ENCODE results near the gene CFAP300. TPM values are rescaled to one million over a fixed set of nuclear protein-coding genes. Genes with fewer than 3 reads are reported as not detected.

CFAP300 gene
- total RNA-seq, 1 donor from 2014 or later: 0.64 TPM

DNA sequence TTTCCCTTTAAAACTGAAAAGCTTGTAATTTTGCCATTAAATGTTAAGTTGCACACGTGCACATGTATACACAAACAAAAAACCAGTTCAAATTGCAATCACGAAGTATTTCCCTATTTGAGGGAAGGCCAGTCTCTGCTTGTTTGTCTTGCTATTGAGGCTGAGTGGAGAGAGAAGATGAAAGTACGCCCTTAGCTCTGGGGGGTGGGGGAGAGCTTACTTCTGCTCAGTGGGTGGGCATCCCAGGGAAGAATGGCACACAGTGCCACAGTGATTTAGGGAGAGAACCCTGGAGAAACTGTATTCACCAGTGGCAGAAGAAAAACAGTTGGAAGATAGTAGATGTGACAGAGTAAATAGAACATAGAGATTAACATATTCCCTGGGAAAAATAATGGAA lies 71.7 kb downstream of the CFAP300 start:
- peak overlapping the region; percentile 79 for H3K27ac Mint-ChIP-seq (ENCODE audit: unreplicated experiment)
- no peak for FAIRE-seq
- H3K4me2 ChIP-seq (ENCODE audit: low read length): peak overlapping the region; percentile 77
- H3K4me3 ChIP-seq (ENCODE audit: insufficient read depth, low read depth, low read length): no peak overlapping the region
- H3K27me3 ChIP-seq (ENCODE audit: insufficient read depth, low read length): no peaks in the 10 kb centered on the region
- no peaks in the 10 kb centered on the region for H3K9me3 Mint-ChIP-seq (ENCODE audit: unreplicated experiment)
- no peak overlapping the region for H3K4me3 Mint-ChIP-seq (ENCODE audit: unreplicated experiment)
- H3K4me1 ChIP-seq (ENCODE audit: insufficient read depth, low read length): peaks cover 67% of the 10 kb centered on the region
- H3K4me1 Mint-ChIP-seq (ENCODE audit: low read depth, unreplicated experiment): peaks cover 48% of the 10 kb centered on the region
- TF ChIP-seq, protein P1, sequence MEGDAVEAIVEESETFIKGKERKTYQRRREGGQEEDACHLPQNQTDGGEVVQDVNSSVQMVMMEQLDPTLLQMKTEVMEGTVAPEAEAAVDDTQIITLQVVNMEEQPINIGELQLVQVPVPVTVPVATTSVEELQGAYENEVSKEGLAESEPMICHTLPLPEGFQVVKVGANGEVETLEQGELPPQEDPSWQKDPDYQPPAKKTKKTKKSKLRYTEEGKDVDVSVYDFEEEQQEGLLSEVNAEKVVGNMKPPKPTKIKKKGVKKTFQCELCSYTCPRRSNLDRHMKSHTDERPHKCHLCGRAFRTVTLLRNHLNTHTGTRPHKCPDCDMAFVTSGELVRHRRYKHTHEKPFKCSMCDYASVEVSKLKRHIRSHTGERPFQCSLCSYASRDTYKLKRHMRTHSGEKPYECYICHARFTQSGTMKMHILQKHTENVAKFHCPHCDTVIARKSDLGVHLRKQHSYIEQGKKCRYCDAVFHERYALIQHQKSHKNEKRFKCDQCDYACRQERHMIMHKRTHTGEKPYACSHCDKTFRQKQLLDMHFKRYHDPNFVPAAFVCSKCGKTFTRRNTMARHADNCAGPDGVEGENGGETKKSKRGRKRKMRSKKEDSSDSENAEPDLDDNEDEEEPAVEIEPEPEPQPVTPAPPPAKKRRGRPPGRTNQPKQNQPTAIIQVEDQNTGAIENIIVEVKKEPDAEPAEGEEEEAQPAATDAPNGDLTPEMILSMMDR (IDR thresholded peaks at IDR 0.05; ENCODE audit: insufficient read depth, low read depth, low read length): no peak
- no peak for TF ChIP-seq EZH2 (IDR thresholded peaks at IDR 0.05; ENCODE audit: insufficient read depth, low read length)
- peaks cover 49% of the 10 kb centered on the region for H4K20me1 ChIP-seq (ENCODE audit: insufficient read depth, low read length)
- no peaks in the 10 kb centered on the region for H3K9me3 ChIP-seq (ENCODE audit: insufficient read depth, low read depth, low read length)
- no peaks in the 10 kb centered on the region for H3K27me3 Mint-ChIP-seq (ENCODE audit: low read depth, unreplicated experiment)
- H3K27ac ChIP-seq (ENCODE audit: low read depth, low read length): no peak overlapping the region
- H3K36me3 Mint-ChIP-seq (ENCODE audit: low read depth, unreplicated experiment): peaks cover 6% of the 10 kb centered on the region
- peaks cover 100% of the 10 kb centered on the region for H3K79me2 ChIP-seq (ENCODE audit: insufficient read depth, low read length)
- peaks cover 11% of the 10 kb centered on the region for H3K36me3 ChIP-seq (ENCODE audit: insufficient read depth, low read length)
- no peak overlapping the region for H3K9ac ChIP-seq (ENCODE audit: low read length)
- no peak overlapping the region for H2AFZ ChIP-seq (ENCODE audit: low read depth, low read length)
- no peak for DNase-seq (ENCODE audit: low read depth)

DNA sequence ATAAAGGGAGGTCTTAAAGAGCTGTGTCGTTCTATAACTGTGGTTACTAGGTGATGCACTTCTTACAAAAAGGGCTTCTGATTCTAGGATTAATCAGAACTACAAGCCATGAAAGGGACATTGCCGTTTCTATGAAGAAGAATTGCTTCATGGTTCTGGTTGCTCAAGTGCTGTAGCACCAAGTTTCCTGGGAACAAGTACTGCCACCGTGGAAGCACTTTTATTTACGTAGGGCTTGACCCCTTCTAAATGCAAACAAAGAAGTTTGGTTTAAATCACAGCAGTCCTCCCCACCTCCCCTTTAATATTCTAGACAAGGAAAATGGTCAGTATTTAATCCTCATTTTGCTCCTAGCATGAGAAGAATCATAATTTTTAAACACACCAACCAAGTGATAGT lies 72.8 kb downstream of the CFAP300 start:
- TF ChIP-seq, protein P1 (IDR thresholded peaks at IDR 0.05; ENCODE audit: insufficient read depth, low read depth, low read length): no peak
- TF ChIP-seq EZH2 (IDR thresholded peaks at IDR 0.05; ENCODE audit: insufficient read depth, low read length): no peak
- Histone ChIP-seq H3K36me3 (ENCODE audit: insufficient read depth, low read length) (peaks cover 6% of the 10 kb centered on the region), H3K9ac (ENCODE audit: low read length) (peak overlapping the region; percentile 15), H3K4me2 (ENCODE audit: low read length) (peak overlapping the region; percentile 77), H4K20me1 (ENCODE audit: insufficient read depth, low read length) (peaks cover 60% of the 10 kb centered on the region), H3K27me3 (ENCODE audit: insufficient read depth, low read length) (no peaks in the 10 kb centered on the region), H2AFZ (ENCODE audit: low read depth, low read length) (no peak overlapping the region), H3K4me1 (ENCODE audit: insufficient read depth, low read length) (peaks cover 56% of the 10 kb centered on the region), H3K79me2 (ENCODE audit: insufficient read depth, low read length) (peaks cover 100% of the 10 kb centered on the region), H3K9me3 (ENCODE audit: insufficient read depth, low read depth, low read length) (no peaks in the 10 kb centered on the region), H3K4me3 (ENCODE audit: insufficient read depth, low read depth, low read length) (peak overlapping the region; percentile 2), H3K27ac (ENCODE audit: low read depth, low read length) (peak overlapping the region; percentile 51)
- no peak for DNase-seq (ENCODE audit: low read depth)
- no peak overlapping the region for H3K4me3 Mint-ChIP-seq (ENCODE audit: unreplicated experiment)
- H3K9me3 Mint-ChIP-seq (ENCODE audit: unreplicated experiment): peaks cover 5% of the 10 kb centered on the region
- FAIRE-seq: no peak
- H3K4me1 Mint-ChIP-seq (ENCODE audit: low read depth, unreplicated experiment): peaks cover 44% of the 10 kb centered on the region
- H3K27ac Mint-ChIP-seq (ENCODE audit: unreplicated experiment): peak overlapping the region; percentile 2
- H3K36me3 Mint-ChIP-seq (ENCODE audit: low read depth, unreplicated experiment): peaks cover 17% of the 10 kb centered on the region
- no peaks in the 10 kb centered on the region for H3K27me3 Mint-ChIP-seq (ENCODE audit: low read depth, unreplicated experiment)

DNA sequence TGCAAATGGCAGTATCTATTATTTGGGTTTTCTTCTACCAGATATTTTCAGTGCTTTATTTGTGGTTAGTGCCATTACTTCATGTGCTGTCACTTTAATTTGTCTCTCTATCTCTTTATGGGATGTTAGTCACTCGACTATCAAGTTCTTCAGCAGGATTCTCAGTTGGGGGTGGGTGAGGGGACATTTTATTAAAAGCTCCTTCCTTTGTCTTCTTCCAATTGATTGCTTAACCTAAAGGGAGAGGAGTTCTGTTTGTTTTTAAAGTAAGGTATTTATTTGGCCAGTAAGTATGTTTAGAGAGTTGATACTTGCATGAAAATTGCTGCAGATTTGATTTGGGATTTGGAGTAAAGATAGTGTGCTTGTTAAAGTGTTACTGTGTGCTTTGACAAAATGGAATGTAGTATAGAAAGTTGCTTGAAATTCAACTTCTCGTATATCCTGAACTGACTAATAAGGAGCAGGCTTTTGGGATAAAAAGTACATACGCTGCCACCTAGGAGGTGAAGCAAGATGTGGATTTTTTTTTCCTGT lies 73.3 kb downstream of the CFAP300 start:
- Mint-ChIP-seq H3K27ac (ENCODE audit: unreplicated experiment) (peak overlapping the region; percentile 2), H3K36me3 (ENCODE audit: low read depth, unreplicated experiment) (peaks cover 17% of the 10 kb centered on the region), H3K4me3 (ENCODE audit: unreplicated experiment) (peak overlapping the region; percentile 23), H3K27me3 (ENCODE audit: low read depth, unreplicated experiment) (no peaks in the 10 kb centered on the region), H3K9me3 (ENCODE audit: unreplicated experiment) (peaks cover 5% of the 10 kb centered on the region), H3K4me1 (ENCODE audit: low read depth, unreplicated experiment) (peaks cover 40% of the 10 kb centered on the region)
- Histone ChIP-seq H3K4me3 (ENCODE audit: insufficient read depth, low read depth, low read length) (no peak overlapping the region), H3K27ac (ENCODE audit: low read depth, low read length) (peak overlapping the region; percentile 51), H3K79me2 (ENCODE audit: insufficient read depth, low read length) (peaks cover 100% of the 10 kb centered on the region), H4K20me1 (ENCODE audit: insufficient read depth, low read length) (peaks cover 65% of the 10 kb centered on the region), H3K4me1 (ENCODE audit: insufficient read depth, low read length) (peaks cover 56% of the 10 kb centered on the region), H3K9me3 (ENCODE audit: insufficient read depth, low read depth, low read length) (no peaks in the 10 kb centered on the region), H2AFZ (ENCODE audit: low read depth, low read length) (no peak overlapping the region), H3K36me3 (ENCODE audit: insufficient read depth, low read length) (peaks cover 3% of the 10 kb centered on the region), H3K27me3 (ENCODE audit: insufficient read depth, low read length) (no peaks in the 10 kb centered on the region), H3K9ac (ENCODE audit: low read length) (peak overlapping the region; percentile 15), H3K4me2 (ENCODE audit: low read length) (peak overlapping the region; percentile 77)
- TF ChIP-seq, protein P1 (IDR thresholded peaks at IDR 0.05; ENCODE audit: insufficient read depth, low read depth, low read length): no peak
- no peak for TF ChIP-seq EZH2 (IDR thresholded peaks at IDR 0.05; ENCODE audit: insufficient read depth, low read length)
- FAIRE-seq (no peak), DNase-seq (ENCODE audit: low read depth) (no peak)

Data from astrocyte (in vitro differentiated cells and primary cell).